Measurements from ENCODE around the gene DYNLT3. TPM values are rescaled to one million over a fixed set of nuclear protein-coding genes. Genes with fewer than 3 reads are reported as not detected.

Gene DYNLT3
- total RNA-seq, 1 donor from 2014 or later: 19.9 TPM

DNA sequence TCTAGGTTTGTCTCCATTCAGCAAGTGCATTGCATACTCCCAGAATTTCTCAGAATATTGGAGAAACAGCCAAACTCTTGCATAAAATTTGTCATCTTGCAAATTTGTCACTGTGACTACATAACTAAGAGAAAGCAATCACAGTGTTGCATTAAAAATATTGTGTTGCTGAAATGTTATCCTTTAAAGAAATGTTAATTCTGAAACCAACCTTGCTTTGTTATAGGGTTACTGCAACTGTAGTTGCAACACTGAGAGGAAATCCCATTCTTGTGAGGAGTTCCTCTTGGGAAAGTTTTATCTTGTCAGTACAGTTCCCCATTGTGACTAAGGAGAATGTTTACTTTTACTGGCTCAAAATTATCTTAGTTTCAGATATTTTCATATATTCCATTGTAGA is 46.7 kb downstream of the DYNLT3 start:
- Mint-ChIP-seq H3K4me3 (ENCODE audit: low read depth) (no peak overlapping the region), H3K36me3 (ENCODE audit: low read depth) (no peaks in the 10 kb centered on the region)
- intact Hi-C loops (cut with micrococcal nuclease): no loop called here

DNA sequence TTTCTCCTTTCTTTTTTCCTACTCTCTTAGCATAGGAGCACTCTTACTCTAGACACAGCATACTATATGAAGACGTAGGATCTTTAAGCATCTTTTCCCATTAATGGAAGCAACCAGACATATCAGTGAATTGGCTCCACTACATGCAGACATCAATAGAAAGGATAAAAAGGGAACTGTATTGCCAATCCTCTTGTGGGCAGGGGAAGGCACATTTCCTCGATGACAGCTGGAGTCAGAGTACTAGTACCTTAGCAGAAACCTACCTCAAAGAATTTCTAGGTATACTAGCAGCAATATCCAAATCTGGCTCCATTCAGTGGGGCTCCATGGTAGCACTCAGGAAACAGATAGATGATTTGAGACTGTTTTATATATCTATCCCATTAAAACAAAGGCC is 47.4 kb downstream of the DYNLT3 start:
- Mint-ChIP-seq H3K4me1 (ENCODE audit: low read depth) (peaks cover 3% of the 10 kb centered on the region), H3K27me3 (ENCODE audit: low read depth) (peaks cover 3% of the 10 kb centered on the region), H3K27ac (no peak overlapping the region), H3K4me3 (ENCODE audit: low read depth) (no peak overlapping the region), H3K9me3 (no peaks in the 10 kb centered on the region), H3K36me3 (ENCODE audit: low read depth) (no peaks in the 10 kb centered on the region)
- DNase-seq (ENCODE audit: low spot score): no peak
- intact Hi-C loops (cut with micrococcal nuclease): no loop called here

More for the DNA sequence above, 46.7 kb downstream of the DYNLT3 start:
- H3K27ac Mint-ChIP-seq: no peak overlapping the region
- no peak for DNase-seq (ENCODE audit: low spot score)
- H3K4me1 Mint-ChIP-seq (ENCODE audit: low read depth): peaks cover 2% of the 10 kb centered on the region
- H3K9me3 Mint-ChIP-seq: no peaks in the 10 kb centered on the region
- H3K27me3 Mint-ChIP-seq (ENCODE audit: low read depth): peaks cover 3% of the 10 kb centered on the region

DNA sequence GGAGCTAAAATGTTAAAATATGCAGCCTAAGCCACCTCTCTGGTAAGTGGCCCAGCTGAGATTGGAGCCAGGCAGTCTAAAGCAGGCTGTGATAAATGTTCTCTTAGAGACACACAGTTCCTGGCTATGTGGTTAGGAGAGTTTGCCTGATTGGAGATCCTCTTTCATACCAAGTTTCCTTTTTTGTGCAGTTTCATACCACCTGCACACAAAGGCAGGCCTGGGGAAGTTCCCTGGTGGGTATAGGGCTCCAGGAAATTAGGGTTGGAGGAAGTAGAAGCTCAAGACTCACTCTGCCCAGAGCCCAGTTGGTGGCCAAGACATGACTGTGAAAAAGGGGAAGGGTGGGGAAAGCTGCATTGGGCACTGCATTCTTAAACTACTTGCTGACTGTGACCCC is 50.6 kb downstream of the DYNLT3 start:
- H3K9me3 Mint-ChIP-seq: no peaks in the 10 kb centered on the region
- H3K36me3 Mint-ChIP-seq (ENCODE audit: low read depth): no peaks in the 10 kb centered on the region
- no peak overlapping the region for H3K4me3 Mint-ChIP-seq (ENCODE audit: low read depth)
- H3K27ac Mint-ChIP-seq: no peak overlapping the region
- intact Hi-C loops (cut with micrococcal nuclease): no loop called here
- peaks cover 3% of the 10 kb centered on the region for H3K4me1 Mint-ChIP-seq (ENCODE audit: low read depth)
- H3K27me3 Mint-ChIP-seq (ENCODE audit: low read depth): peaks cover 3% of the 10 kb centered on the region
- no peak for DNase-seq (ENCODE audit: low spot score)

DNA sequence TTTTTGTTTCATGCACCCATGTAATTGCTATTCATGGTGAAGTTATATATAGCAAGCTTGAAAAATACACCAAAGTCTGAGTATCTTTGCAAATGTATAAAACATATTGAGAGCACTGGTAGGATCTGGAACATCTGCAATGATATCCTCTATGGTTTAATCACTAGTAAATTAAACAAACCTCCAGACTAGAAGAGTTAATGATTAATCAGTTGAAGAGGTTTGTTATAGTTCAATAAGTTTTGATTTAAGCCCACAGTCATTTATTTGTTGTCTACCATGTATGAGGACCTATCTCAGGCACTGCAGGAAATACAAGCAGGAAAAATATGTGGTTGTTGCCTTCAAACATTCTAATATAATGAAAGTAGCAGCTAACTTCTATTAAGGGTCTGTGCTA is 51.1 kb downstream of the DYNLT3 start:
- intact Hi-C loops (cut with micrococcal nuclease): no loop called here
- Mint-ChIP-seq H3K27me3 (ENCODE audit: low read depth) (peaks cover 3% of the 10 kb centered on the region), H3K9me3 (no peaks in the 10 kb centered on the region), H3K4me1 (ENCODE audit: low read depth) (peaks cover 3% of the 10 kb centered on the region), H3K36me3 (ENCODE audit: low read depth) (no peaks in the 10 kb centered on the region), H3K27ac (no peak overlapping the region), H3K4me3 (ENCODE audit: low read depth) (no peak overlapping the region)
- no peak for DNase-seq (ENCODE audit: low spot score)

Other genes with a start within 250 kb of the DYNLT3 start
- gene XK, start 161.8 kb downstream of the DYNLT3 start, total RNA-seq: 0.32 and 0.34 TPM in 2 replicates
- 0.09 TPM in 2 replicates for gene CYBB, start 67.5 kb downstream of the DYNLT3 start, total RNA-seq
- not detected in 2 replicates for gene SYTL5, start 159.0 kb upstream of the DYNLT3 start, total RNA-seq

Measured in activated T-helper 2 cell treated with anti-CD3 and anti-CD28 coated beads, Interferon-gamma antibody, Interleukin-2, Interleukin-4, amounts not matched to agents 10 μg/mL and 5 μg/mL and 100 μg/mL, durations not matched to agents 14 hours and 24 hours and 36 hours (primary cell).